Measurements from ENCODE around the gene PI4KB. TPM values are rescaled to one million over a fixed set of nuclear protein-coding genes. Genes with fewer than 3 reads are reported as not detected.

The PI4KB gene
- total RNA-seq, 2 donors from 2014 or later = 47.2 to 53.5 TPM

DNA sequence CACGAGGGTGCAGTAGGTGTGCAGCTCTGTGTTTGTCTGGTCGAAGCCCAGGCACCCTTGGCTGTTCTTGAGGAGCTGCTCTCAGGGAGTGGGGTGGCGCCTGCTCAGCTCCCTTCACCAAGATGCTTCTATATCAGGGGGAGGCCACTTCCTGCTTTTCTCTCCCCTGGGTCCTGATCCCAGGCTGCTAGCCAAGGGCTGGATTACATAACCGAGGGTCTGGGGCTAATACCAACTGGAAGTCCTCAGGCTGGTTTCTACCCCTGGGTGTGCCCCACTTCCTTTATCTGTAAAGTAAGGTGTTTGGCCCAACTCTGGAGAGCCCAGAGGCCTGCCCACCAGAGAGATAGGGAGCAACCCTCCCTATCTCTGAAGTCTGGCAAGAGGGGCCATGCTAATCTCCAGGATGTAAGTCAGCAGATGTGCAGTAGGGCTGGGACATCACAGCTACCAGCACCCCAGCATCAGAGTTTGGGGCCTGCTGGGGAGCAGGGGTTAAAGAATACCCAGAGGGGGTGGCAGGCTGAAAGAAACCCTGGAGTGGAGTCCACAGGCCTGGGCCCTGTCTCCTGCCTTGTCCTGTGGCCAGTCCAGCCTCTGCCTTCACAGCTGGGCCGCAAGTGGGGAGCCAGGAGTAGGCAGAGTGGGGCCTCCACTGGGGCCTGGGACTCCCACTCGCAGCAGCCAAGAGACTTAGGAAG, 43.1 kb upstream of the PI4KB start:
- Histone ChIP-seq H3K4me3 (peak overlapping the region; percentile 52), H3K36me3 (peaks cover 2% of the 10 kb centered on the region), H3K9me3 (no peaks in the 10 kb centered on the region), H3K9ac (ENCODE audit: low read depth in 2 of 2, low read length in 2 of 2) (peak overlapping the region; percentile 58 to 81), H3K4me1 (peaks cover 4% of the 10 kb centered on the region), H3K27me3 (no peaks in the 10 kb centered on the region), H3K27ac (peak overlapping the region; percentile 87)
- TF ChIP-seq CTCF (IDR thresholded peaks at IDR 0.05) = no peak
- intact Hi-C loops (cut with DNase I) = no loop called here
- peak; percentile 50 for DNase-seq

GRCh38 chr1:151369621-151370048, 42.4 kb upstream of the PI4KB start:
- peak; percentile 11 for TF ChIP-seq CTCF (IDR thresholded peaks at IDR 0.05)
- Histone ChIP-seq H3K4me1 (peaks cover 4% of the 10 kb centered on the region), H3K9me3 (no peaks in the 10 kb centered on the region)

DNA sequence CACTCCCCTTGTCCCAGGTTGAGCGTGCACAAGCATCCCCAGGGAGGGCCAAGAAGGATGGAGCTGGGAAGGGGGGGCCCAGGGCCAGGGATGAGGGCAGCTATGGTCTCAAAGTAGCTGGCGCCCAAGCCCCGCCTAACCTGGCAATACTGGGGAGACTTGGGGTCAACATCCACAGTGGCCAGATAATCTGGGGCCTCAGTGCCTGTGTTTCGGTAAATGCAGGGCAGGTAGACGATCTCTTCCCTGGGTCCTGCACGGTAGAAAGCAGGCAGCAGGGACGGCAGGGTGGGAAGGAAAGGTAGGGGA, 42.0 kb upstream of the PI4KB start:
- TF ChIP-seq CTCF (IDR thresholded peaks at IDR 0.05) = no peak
- no peak for DNase-seq
- intact Hi-C loops (cut with DNase I) = no loop called here
- no peaks in the 10 kb centered on the region for H3K27me3 ChIP-seq
- H3K9ac ChIP-seq (ENCODE audit: low read depth in 2 of 2, low read length in 2 of 2) = peak overlapping the region in 1 of 2 donors; percentile 81
- no peak overlapping the region for H3K4me3 ChIP-seq
- peaks cover 3% of the 10 kb centered on the region for H3K4me1 ChIP-seq
- peaks cover 7% of the 10 kb centered on the region for H3K36me3 ChIP-seq
- H3K27ac ChIP-seq = no peak overlapping the region
- no peaks in the 10 kb centered on the region for H3K9me3 ChIP-seq

More at GRCh38 chr1:151369621-151370048, 42.4 kb upstream of the PI4KB start:
- DNase-seq = peak; percentile 45
- Histone ChIP-seq H3K9ac (ENCODE audit: low read depth in 2 of 2, low read length in 2 of 2) (peak overlapping the region in 1 of 2 donors; percentile 81), H3K27me3 (no peaks in the 10 kb centered on the region), H3K27ac (peak overlapping the region; percentile 87), H3K36me3 (peaks cover 7% of the 10 kb centered on the region), H3K4me3 (no peak overlapping the region)
- intact Hi-C loops (cut with DNase I) = no loop called here

GRCh38 chr1:151368393-151369301, 41.4 kb upstream of the PI4KB start:
- H3K9me3 ChIP-seq = no peaks in the 10 kb centered on the region
- H3K27me3 ChIP-seq = no peaks in the 10 kb centered on the region
- no peak overlapping the region for H3K27ac ChIP-seq
- intact Hi-C loops (cut with DNase I) = no loop called here
- peak; percentile 68 for DNase-seq
- TF ChIP-seq CTCF (IDR thresholded peaks at IDR 0.05) = no peak
- H3K36me3 ChIP-seq = peaks cover 7% of the 10 kb centered on the region
- no peak overlapping the region for H3K9ac ChIP-seq (ENCODE audit: low read depth in 2 of 2, low read length in 2 of 2)
- no peaks in the 10 kb centered on the region for H3K4me1 ChIP-seq
- no peak overlapping the region for H3K4me3 ChIP-seq

- H3K9me3 ChIP-seq = no peaks in the 10 kb centered on the region
- intact Hi-C loops (cut with DNase I) = no loop called here
- no peak for TF ChIP-seq CTCF (IDR thresholded peaks at IDR 0.05)
- H3K27me3 ChIP-seq = no peaks in the 10 kb centered on the region
- peaks cover 7% of the 10 kb centered on the region for H3K36me3 ChIP-seq
- H3K4me3 ChIP-seq = no peak overlapping the region
- no peak for DNase-seq
- no peak overlapping the region for H3K9ac ChIP-seq (ENCODE audit: low read depth in 2 of 2, low read length in 2 of 2)
- no peak overlapping the region for H3K27ac ChIP-seq
- H3K4me1 ChIP-seq = no peaks in the 10 kb centered on the region
Measured at GRCh38 chr1:151367658-151368392, 40.6 kb upstream of the PI4KB start.
